SH-SY5Y (cell line): ENCODE results near the gene GJB5.

Source experiments
- GATA2 ChIP-seq: IDR thresholded peaks from 2 replicates; pipeline ENCODE4 v1.6.1; 2011; ENCODE audit warnings: mild to moderate bottlenecking, low read depth, low read length
- GATA3 ChIP-seq: IDR thresholded peaks from 2 replicates; pipeline ENCODE4 v1.6.1; 2011; ENCODE audit warnings: low read depth, mild to moderate bottlenecking, low read length, moderate library complexity

GRCh38 chr1:34750610-34751009, 4.2 kb upstream of the GJB5 start:
- TF ChIP-seq GATA2 (no peak), GATA3 (no peak)
